ENCODE measurements around the gene ARHGAP28.

The ARHGAP28 gene

GRCh38 chr18:6881034-6881820 is 151.7 kb downstream of the ARHGAP28 start:
- H3K27ac ChIP-seq, result no peak overlapping the region
- H3K4me1 ChIP-seq, result no peaks in the 10 kb centered on the region
- H3K27me3 ChIP-seq, result no peaks in the 10 kb centered on the region
- no peaks in the 10 kb centered on the region for H3K9me3 ChIP-seq (replicated peaks in 1 of 11)
- H4K20me1 ChIP-seq, result no peaks in the 10 kb centered on the region
- H3K36me3 ChIP-seq, result no peaks in the 10 kb centered on the region
- no peak for TF ChIP-seq Cebpa-rat (IDR thresholded peaks at IDR 0.05)
- H3K4me3 ChIP-seq, result no peak overlapping the region
- no peak overlapping the region for H3K4me2 ChIP-seq
- H3K9ac ChIP-seq, result no peak overlapping the region

DNA sequence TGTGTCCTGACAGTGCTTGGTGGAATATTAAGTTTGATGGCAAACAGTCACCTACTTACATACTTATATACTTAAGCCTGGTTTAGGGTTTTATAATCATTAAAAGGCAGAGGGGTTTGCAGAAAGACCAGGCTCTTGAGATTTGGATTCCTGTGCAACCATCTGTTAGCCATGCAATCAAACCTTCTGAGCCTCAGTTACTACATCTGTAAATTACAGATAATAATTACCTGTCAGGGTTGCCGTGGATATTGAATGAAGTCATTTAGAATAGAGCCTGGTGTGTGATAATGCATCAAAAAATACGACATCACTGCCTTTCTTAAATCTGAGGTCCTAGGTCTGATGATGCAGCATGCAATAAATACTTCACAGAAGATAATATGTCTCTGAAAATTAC is 152.9 kb downstream of the ARHGAP28 start:
- Histone ChIP-seq H3K27ac (no peak overlapping the region), H3K4me1 (no peaks in the 10 kb centered on the region), H3K36me3 (no peaks in the 10 kb centered on the region), H3K9me3 (replicated peaks in 1 of 11) (no peaks in the 10 kb centered on the region), H3K27me3 (no peaks in the 10 kb centered on the region), H3K9ac (no peak overlapping the region), H3K4me2 (no peak overlapping the region), H3K4me3 (no peak overlapping the region), H4K20me1 (no peaks in the 10 kb centered on the region)
- no peak for TF ChIP-seq Cebpa-rat (IDR thresholded peaks at IDR 0.05)

- H3K9ac ChIP-seq, result no peak overlapping the region
- H3K36me3 ChIP-seq, result no peaks in the 10 kb centered on the region
- no peaks in the 10 kb centered on the region for H3K4me1 ChIP-seq
- no peak for TF ChIP-seq Cebpa-rat (IDR thresholded peaks at IDR 0.05)
- H3K4me2 ChIP-seq, result no peak overlapping the region
- no peaks in the 10 kb centered on the region for H3K9me3 ChIP-seq (replicated peaks in 1 of 11)
- H3K27me3 ChIP-seq, result no peaks in the 10 kb centered on the region
- H3K27ac ChIP-seq, result no peak overlapping the region
- no peaks in the 10 kb centered on the region for H4K20me1 ChIP-seq
- no peak overlapping the region for H3K4me3 ChIP-seq
Measured at GRCh38 chr18:6885006-6885481, 155.5 kb downstream of the ARHGAP28 start.

GRCh38 chr18:6885992-6886796 is 156.7 kb downstream of the ARHGAP28 start:
- Histone ChIP-seq H3K9me3 (replicated peaks in 1 of 11) (no peaks in the 10 kb centered on the region), H3K36me3 (no peaks in the 10 kb centered on the region), H3K9ac (no peak overlapping the region), H3K4me3 (no peak overlapping the region), H3K27me3 (no peaks in the 10 kb centered on the region), H3K4me1 (no peaks in the 10 kb centered on the region), H4K20me1 (no peaks in the 10 kb centered on the region), H3K4me2 (no peak overlapping the region), H3K27ac (no peak overlapping the region)
- no peak for TF ChIP-seq Cebpa-rat (IDR thresholded peaks at IDR 0.05)

DNA sequence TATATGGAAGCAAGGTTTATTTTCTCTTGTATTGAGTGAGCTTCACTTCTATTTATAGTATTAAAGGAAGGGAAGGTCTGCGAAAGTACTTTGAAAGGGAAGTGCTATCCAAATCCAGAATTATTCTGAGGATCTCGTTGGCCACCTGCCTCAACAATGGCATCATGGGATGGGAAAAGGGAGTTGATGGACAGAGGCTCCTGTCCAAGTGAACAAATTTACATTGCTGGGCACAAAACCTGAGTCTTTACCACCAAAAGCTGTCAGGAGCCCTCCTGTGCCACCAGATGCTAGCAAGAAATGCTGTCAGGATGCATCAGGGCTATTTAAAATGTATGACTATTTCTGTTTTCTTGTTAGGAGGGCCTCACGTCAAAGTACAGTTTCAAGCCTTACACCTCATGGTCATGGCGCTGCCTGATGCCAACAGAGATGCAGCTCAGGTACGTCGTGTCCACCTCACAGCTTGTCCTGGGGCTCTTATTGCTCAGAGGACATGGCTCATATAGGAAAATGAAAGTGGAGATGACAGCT is 157.3 kb downstream of the ARHGAP28 start:
- Histone ChIP-seq H3K27ac (no peak overlapping the region), H3K4me3 (no peak overlapping the region), H3K4me2 (no peak overlapping the region), H3K9ac (no peak overlapping the region), H3K36me3 (no peaks in the 10 kb centered on the region), H3K9me3 (replicated peaks in 1 of 11) (no peaks in the 10 kb centered on the region), H3K27me3 (no peaks in the 10 kb centered on the region), H4K20me1 (no peaks in the 10 kb centered on the region), H3K4me1 (no peaks in the 10 kb centered on the region)
- no peak for TF ChIP-seq Cebpa-rat (IDR thresholded peaks at IDR 0.05)

- H3K4me1 ChIP-seq, result no peaks in the 10 kb centered on the region
- H3K9me3 ChIP-seq (replicated peaks in 1 of 11), result no peaks in the 10 kb centered on the region
- no peak overlapping the region for H3K9ac ChIP-seq
- TF ChIP-seq Cebpa-rat (IDR thresholded peaks at IDR 0.05), result no peak
- no peak overlapping the region for H3K4me2 ChIP-seq
- no peak overlapping the region for H3K4me3 ChIP-seq
- no peaks in the 10 kb centered on the region for H3K36me3 ChIP-seq
- no peak overlapping the region for H3K27ac ChIP-seq
- no peaks in the 10 kb centered on the region for H4K20me1 ChIP-seq
- no peaks in the 10 kb centered on the region for H3K27me3 ChIP-seq
Measured at GRCh38 chr18:6891788-6892187, 162.3 kb downstream of the ARHGAP28 start.

- H3K9ac ChIP-seq, result no peak overlapping the region
- no peaks in the 10 kb centered on the region for H3K4me1 ChIP-seq
- H3K27ac ChIP-seq, result no peak overlapping the region
- no peak overlapping the region for H3K4me3 ChIP-seq
- no peaks in the 10 kb centered on the region for H3K36me3 ChIP-seq
- H3K27me3 ChIP-seq, result no peaks in the 10 kb centered on the region
- H3K4me2 ChIP-seq, result no peak overlapping the region
- peaks cover 11 to 27% (median 20%) of the 10 kb centered on the region in 11 experiments; a peak in 21 of 22 replicates for H3K9me3 ChIP-seq (replicated peaks in 1 of 11)
- H4K20me1 ChIP-seq, result no peaks in the 10 kb centered on the region
- no peak for TF ChIP-seq Cebpa-rat (IDR thresholded peaks at IDR 0.05)
Measured at GRCh38 chr18:6901286-6901926, 171.9 kb downstream of the ARHGAP28 start.

GRCh38 chr18:6917072-6917471 is 187.6 kb downstream of the ARHGAP28 start:
- TF ChIP-seq Cebpa-rat (IDR thresholded peaks at IDR 0.05), result no peak
- Histone ChIP-seq H3K4me3 (no peak overlapping the region), H3K36me3 (no peaks in the 10 kb centered on the region), H3K27me3 (no peaks in the 10 kb centered on the region), H3K27ac (no peak overlapping the region), H3K9me3 (replicated peaks in 1 of 11) (no peaks in the 10 kb centered on the region), H3K4me1 (no peaks in the 10 kb centered on the region), H3K4me2 (no peak overlapping the region), H3K9ac (no peak overlapping the region), H4K20me1 (no peaks in the 10 kb centered on the region)
